Thoracic aorta (tissue), 2 donors: ENCODE measurements around the gene NEGR1. TPM values are rescaled to one million over a fixed set of nuclear protein-coding genes. Genes with fewer than 3 reads are reported as not detected.

Experiments
- ATAC-seq: fragments of 150-250 bp; one replicate; pipeline ENCODE4 v1.8.0; 2017; ENCODE audit warnings: low read depth; ENCODE audit not compliant: insufficient number of reproducible peaks, low FRiP score
- DNase-seq: peaks from one replicate; pipeline ENCODE4 v3.0.0-alpha.2; 2020; ENCODE audit warnings: low spot score
- H3K27ac ChIP-seq, 2 donors: fragments of 200-600 bp; sonication (generic); 1 replicate in 1 of 2; 2 replicates in 1 of 2; pipeline ENCODE4 v1.5.1; 2016; ENCODE audit warnings: mild to moderate bottlenecking in 2 of 2, moderate library complexity in 2 of 2
- H3K27me3 ChIP-seq: fragments of 200-600 bp; sonication (generic); replicated peaks from 2 replicates; pipeline ENCODE4 v1.6.0; 2016; ENCODE audit warnings: mild to moderate bottlenecking; ENCODE audit not compliant: insufficient read depth
- H3K36me3 ChIP-seq: fragments of 200-600 bp; sonication (generic); one replicate; pipeline ENCODE4 v1.5.1; 2016
- H3K4me1 ChIP-seq, 2 donors: fragments of 200-600 bp; sonication (generic); 1 replicate in 1 of 2; 2 replicates in 1 of 2; pipeline versions ENCODE4 v1.5.1 to v1.6.0; 2016; ENCODE audit warnings: low read depth in 2 of 2, mild to moderate bottlenecking in 1 of 2; ENCODE audit not compliant: control insufficient read depth in 1 of 2
- H3K4me3 ChIP-seq: fragments of 200-600 bp; sonication (generic); 2 replicates; pipeline ENCODE4 v1.5.1; 2016; ENCODE audit warnings: mild to moderate bottlenecking
- H3K9me3 ChIP-seq: fragments of 200-600 bp; sonication (generic); 2 replicates; pipeline ENCODE4 v1.5.1; 2016
- CTCF ChIP-seq: fragments of 200-600 bp; sonication (generic); IDR thresholded peaks from one replicate; pipeline ENCODE4 v1.5.1; 2019; ENCODE audit warnings: antibody characterized with exemption
- total RNA-seq, 2 donors: library from RNA; depleted of rRNA; stranded (reverse); fragments of >200 nt; gene quantifications; one replicate each; pipeline versions ENCODE4 v1.1.0 to v1.2.3, GENCODE V29; 2016

The NEGR1 gene
- total RNA-seq, 2 donors from 2014 or later = 10.4 to 14.4 TPM

DNA sequence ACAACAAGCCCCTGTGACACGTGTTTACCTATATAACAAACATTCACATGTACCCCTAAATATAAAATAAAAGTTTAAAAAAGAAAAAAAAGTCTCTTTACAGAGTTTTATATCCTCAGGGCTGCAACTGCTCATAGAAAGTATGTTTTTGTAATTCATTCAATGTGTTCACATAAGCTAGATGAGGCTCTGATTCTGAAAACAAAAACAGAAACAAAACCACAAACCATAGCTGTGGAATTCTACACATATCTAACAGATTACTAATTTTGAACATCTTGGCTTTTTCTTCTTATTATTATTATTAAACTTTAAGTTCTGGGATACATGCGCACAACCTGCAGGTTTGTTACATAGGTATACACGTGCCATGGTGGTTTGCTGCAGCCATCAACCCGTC is 621.9 kb downstream of the NEGR1 start:
- H3K9me3 ChIP-seq = no peaks in the 10 kb centered on the region
- H3K27ac ChIP-seq = no peak overlapping the region
- no peak for DNase-seq
- H3K27me3 ChIP-seq = no peaks in the 10 kb centered on the region
- no peak for ATAC-seq
- H3K4me1 ChIP-seq = peaks cover 8 to 20% of the 10 kb centered on the region in 2 donors
- H3K4me3 ChIP-seq = no peak overlapping the region
- H3K36me3 ChIP-seq = no peaks in the 10 kb centered on the region
- TF ChIP-seq CTCF = no peak

DNA sequence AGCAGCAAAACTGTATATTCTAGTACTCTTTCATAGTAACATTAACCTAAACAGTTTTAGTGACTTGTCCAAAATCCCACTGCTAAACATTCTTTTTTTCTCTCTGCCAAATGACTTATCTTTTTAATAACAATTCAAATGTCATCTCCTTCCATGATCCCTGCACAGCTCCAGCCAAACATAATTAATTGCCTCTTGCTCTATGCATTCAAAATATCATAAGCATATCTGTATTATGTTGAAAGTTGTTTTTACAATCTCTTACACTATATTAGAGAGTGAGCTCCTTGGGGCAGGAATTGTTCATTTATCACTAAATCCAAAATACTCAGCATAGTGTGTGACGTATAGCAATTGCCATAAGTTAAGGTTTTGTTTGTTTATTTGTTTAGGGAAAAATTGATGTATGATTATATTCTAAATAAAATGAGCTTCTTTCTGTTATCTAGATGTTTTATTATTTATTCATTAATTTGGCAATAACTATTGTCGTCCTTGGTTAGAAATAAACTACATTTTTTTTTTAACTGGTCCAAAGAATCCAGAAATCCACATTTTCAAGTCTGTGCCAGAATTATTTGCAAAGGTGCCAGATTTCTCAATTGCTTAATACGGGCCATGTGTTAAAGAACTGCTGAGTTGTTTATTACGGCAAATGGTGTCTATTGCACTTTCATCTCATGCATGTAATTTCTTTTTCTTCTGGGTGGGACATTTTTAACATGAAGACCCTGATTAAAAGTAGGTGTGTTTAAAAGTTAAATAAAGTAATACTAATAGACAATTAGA is 624.3 kb downstream of the NEGR1 start:
- ATAC-seq (no peak), DNase-seq (no peak)

GRCh38 chr1:71656902-71657301 is 625.4 kb downstream of the NEGR1 start:
- Histone ChIP-seq H3K9me3 (no peaks in the 10 kb centered on the region), H3K4me1 (peaks cover 8 to 20% of the 10 kb centered on the region in 2 donors), H3K36me3 (no peaks in the 10 kb centered on the region), H3K27ac (no peak overlapping the region), H3K27me3 (no peaks in the 10 kb centered on the region), H3K4me3 (no peak overlapping the region)
- ATAC-seq (no peak), DNase-seq (no peak)
- no peak for TF ChIP-seq CTCF

More for the DNA sequence above, 624.3 kb downstream of the NEGR1 start:
- peaks cover 8 to 20% of the 10 kb centered on the region in 2 donors for H3K4me1 ChIP-seq
- no peak for TF ChIP-seq CTCF
- H3K4me3 ChIP-seq = no peak overlapping the region
- H3K9me3 ChIP-seq = no peaks in the 10 kb centered on the region
- no peaks in the 10 kb centered on the region for H3K36me3 ChIP-seq
- no peak overlapping the region for H3K27ac ChIP-seq
- no peaks in the 10 kb centered on the region for H3K27me3 ChIP-seq

GRCh38 chr1:71655604-71656003 is 626.7 kb downstream of the NEGR1 start:
- Histone ChIP-seq H3K36me3 (no peaks in the 10 kb centered on the region), H3K9me3 (no peaks in the 10 kb centered on the region), H3K27ac (no peak overlapping the region), H3K4me3 (no peak overlapping the region), H3K4me1 (peaks cover 8 to 20% of the 10 kb centered on the region in 2 donors), H3K27me3 (no peaks in the 10 kb centered on the region)
- ATAC-seq (no peak), DNase-seq (no peak)
- no peak for TF ChIP-seq CTCF

GRCh38 chr1:71653952-71654351 is 628.4 kb downstream of the NEGR1 start:
- no peaks in the 10 kb centered on the region for H3K36me3 ChIP-seq
- TF ChIP-seq CTCF = no peak
- H3K27me3 ChIP-seq = no peaks in the 10 kb centered on the region
- no peak for DNase-seq
- H3K4me1 ChIP-seq = peaks cover 8 to 16% of the 10 kb centered on the region in 2 donors
- no peak for ATAC-seq
- H3K9me3 ChIP-seq = no peaks in the 10 kb centered on the region
- H3K4me3 ChIP-seq = no peak overlapping the region
- H3K27ac ChIP-seq = no peak overlapping the region
